Smooth muscle cell (in vitro differentiated cells): ENCODE results near the gene SLC43A3. TPM values are rescaled to one million over a fixed set of nuclear protein-coding genes. Genes with fewer than 3 reads are reported as not detected.

ENCODE experiments used
- DNase-seq: peaks from one replicate; lab custom pipeline; 2025; ENCODE audit not compliant: unreplicated experiment; lab: John Stamatoyannopoulos, UW
- H2AFZ ChIP-seq: fragments of 200-600 bp; sonication (generic); 2 replicates; pipeline ENCODE4 v1.6.0; 2016; ENCODE audit warnings: antibody characterized with exemption, low read depth, mild to moderate bottlenecking
- H3F3A ChIP-seq: fragments of 200-600 bp; sonication (generic); 2 replicates; pipeline ENCODE4 v1.6.0; 2017; ENCODE audit warnings: antibody characterized with exemption, low read depth
- H3K27ac ChIP-seq: fragments of 200-600 bp; sonication (generic); 2 replicates; pipeline ENCODE4 v1.5.1; 2016; ENCODE audit warnings: low read depth, mild to moderate bottlenecking
- H3K27me3 ChIP-seq: fragments of 200-600 bp; sonication (generic); 2 replicates; pipeline ENCODE4 v1.6.1; 2016; ENCODE audit warnings: low read depth, mild to moderate bottlenecking
- H3K36me3 ChIP-seq: fragments of 200-600 bp; sonication (generic); 2 replicates; pipeline ENCODE4 v1.5.1; 2016; ENCODE audit warnings: low read depth
- H3K4me1 ChIP-seq: fragments of 200-600 bp; sonication (generic); 2 replicates; pipeline ENCODE4 v1.5.1; 2016; ENCODE audit warnings: low read depth
- H3K4me2 ChIP-seq: fragments of 200-600 bp; sonication (generic); 2 replicates; pipeline ENCODE4 v1.6.0; 2016; ENCODE audit warnings: mild to moderate bottlenecking
- H3K4me3 ChIP-seq: fragments of 200-600 bp; sonication (generic); 2 replicates; pipeline ENCODE4 v1.5.1; 2016; ENCODE audit warnings: mild to moderate bottlenecking
- H3K79me2 ChIP-seq: fragments of 200-600 bp; sonication (generic); 2 replicates; pipeline ENCODE4 v1.6.0; 2016; ENCODE audit warnings: low read depth, mild to moderate bottlenecking
- H3K9ac ChIP-seq: fragments of 200-600 bp; sonication (generic); 2 replicates; pipeline ENCODE4 v1.6.0; 2016; ENCODE audit warnings: low read depth
- H3K9me3 ChIP-seq: fragments of 200-600 bp; sonication (generic); replicated peaks from 2 replicates; pipeline ENCODE4 v1.5.1; 2016; ENCODE audit warnings: low read depth
- H4K20me1 ChIP-seq: fragments of 200-600 bp; sonication (generic); 2 replicates; pipeline ENCODE4 v1.6.0; 2016; ENCODE audit warnings: low read depth
- WGBS: methylation state at CpG from one replicate; pipeline ENCODE4 v1.1.7; 2016; ENCODE audit warnings: low lambda C conversion rate; 5-methylcytosine and 5-hydroxymethylcytosine counted together
- polyA plus RNA-seq: library from polyadenylated mRNA; unstranded; fragments of >200 nt; fragmentation: Nextera tagmentation; extraction: Ambion mirVana; gene quantifications from 2 replicates; pipeline ENCODE4 v1.2.1, GENCODE V29; 2016
- total RNA-seq: library from RNA; depleted of rRNA; stranded (reverse); fragments of >200 nt; gene quantifications from 2 replicates; pipeline ENCODE4 v1.2.3, GENCODE V29; 2014
- TF ChIP-seq, protein P1 (sequence below): fragments of 200-600 bp; sonication (generic); IDR thresholded peaks from 2 replicates; pipeline ENCODE4 v1.5.1; 2017; ENCODE audit warnings: borderline replicate concordance, mild to moderate bottlenecking, antibody characterized with exemption; ENCODE audit not compliant: insufficient read depth, poor library complexity, severe bottlenecking

The SLC43A3 gene
- total and polyA plus RNA-seq, 2 experiments from 2014 or later, result 9.3 to 12.8 TPM

DNA sequence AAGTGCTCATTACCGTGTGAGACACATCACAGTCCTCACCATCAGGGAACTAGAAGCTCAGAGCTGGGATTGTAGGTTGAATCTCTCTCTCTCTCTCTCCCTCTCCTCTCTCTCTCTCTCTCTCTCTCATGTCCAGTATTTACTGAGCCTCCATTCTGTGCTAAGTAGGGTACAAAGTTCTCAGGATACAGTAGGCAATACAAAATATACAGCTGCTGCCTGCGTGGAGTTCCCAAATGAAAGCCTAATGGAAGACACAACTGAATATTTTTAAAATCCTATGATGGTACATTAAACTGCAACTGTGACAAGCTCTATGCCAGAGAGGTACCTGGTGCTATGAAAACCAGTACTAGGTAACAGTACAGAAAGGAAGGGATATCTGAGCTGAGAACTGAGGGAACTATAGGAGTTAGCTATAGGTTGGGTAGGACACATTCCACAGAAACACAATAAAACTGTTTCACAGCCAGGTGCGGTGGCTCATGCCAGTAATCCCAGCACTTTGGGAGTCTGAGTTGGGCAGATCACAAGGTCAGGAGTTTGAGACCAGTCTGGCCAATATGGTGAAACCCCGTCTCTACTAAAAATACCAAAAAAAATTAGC is 26.8 kb downstream of the SLC43A3 start:
- no peak overlapping the region for H3K4me2 ChIP-seq
- no peaks in the 10 kb centered on the region for H3K4me1 ChIP-seq
- no peaks in the 10 kb centered on the region for H4K20me1 ChIP-seq
- no peak overlapping the region for H2AFZ ChIP-seq
- H3K9me3 ChIP-seq, result no peaks in the 10 kb centered on the region
- TF ChIP-seq, protein P1, sequence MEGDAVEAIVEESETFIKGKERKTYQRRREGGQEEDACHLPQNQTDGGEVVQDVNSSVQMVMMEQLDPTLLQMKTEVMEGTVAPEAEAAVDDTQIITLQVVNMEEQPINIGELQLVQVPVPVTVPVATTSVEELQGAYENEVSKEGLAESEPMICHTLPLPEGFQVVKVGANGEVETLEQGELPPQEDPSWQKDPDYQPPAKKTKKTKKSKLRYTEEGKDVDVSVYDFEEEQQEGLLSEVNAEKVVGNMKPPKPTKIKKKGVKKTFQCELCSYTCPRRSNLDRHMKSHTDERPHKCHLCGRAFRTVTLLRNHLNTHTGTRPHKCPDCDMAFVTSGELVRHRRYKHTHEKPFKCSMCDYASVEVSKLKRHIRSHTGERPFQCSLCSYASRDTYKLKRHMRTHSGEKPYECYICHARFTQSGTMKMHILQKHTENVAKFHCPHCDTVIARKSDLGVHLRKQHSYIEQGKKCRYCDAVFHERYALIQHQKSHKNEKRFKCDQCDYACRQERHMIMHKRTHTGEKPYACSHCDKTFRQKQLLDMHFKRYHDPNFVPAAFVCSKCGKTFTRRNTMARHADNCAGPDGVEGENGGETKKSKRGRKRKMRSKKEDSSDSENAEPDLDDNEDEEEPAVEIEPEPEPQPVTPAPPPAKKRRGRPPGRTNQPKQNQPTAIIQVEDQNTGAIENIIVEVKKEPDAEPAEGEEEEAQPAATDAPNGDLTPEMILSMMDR, result no peak
- H3K36me3 ChIP-seq, result no peaks in the 10 kb centered on the region
- no peak overlapping the region for H3K4me3 ChIP-seq
- no peaks in the 10 kb centered on the region for H3F3A ChIP-seq
- 92% methylated on average over 4 of the region's 4 CpGs for WGBS
- H3K27ac ChIP-seq, result no peak overlapping the region
- peaks cover 35% of the 10 kb centered on the region for H3K27me3 ChIP-seq
- DNase-seq, result no peak
- H3K79me2 ChIP-seq, result no peaks in the 10 kb centered on the region
- no peak overlapping the region for H3K9ac ChIP-seq

DNA sequence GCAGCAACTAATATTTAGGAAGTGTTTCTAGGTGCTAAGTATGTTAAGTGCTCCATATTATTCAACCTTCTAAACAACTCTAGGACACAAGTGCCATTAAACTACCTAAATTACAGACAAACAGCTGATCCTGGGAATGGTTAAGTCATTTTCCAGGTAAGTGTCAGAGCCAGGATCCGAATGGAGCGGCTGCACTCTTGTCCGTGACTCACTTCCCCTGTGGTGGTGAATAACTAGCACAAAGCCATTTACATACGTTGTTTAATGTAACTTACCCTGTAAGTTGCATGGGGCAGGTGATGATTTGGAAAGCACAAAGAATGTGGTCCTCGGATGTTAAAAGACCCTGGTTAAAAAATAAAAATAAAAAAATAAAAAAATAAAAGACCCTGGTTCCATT is 27.7 kb downstream of the SLC43A3 start:
- H3K27me3 ChIP-seq, result peaks cover 44% of the 10 kb centered on the region

DNA sequence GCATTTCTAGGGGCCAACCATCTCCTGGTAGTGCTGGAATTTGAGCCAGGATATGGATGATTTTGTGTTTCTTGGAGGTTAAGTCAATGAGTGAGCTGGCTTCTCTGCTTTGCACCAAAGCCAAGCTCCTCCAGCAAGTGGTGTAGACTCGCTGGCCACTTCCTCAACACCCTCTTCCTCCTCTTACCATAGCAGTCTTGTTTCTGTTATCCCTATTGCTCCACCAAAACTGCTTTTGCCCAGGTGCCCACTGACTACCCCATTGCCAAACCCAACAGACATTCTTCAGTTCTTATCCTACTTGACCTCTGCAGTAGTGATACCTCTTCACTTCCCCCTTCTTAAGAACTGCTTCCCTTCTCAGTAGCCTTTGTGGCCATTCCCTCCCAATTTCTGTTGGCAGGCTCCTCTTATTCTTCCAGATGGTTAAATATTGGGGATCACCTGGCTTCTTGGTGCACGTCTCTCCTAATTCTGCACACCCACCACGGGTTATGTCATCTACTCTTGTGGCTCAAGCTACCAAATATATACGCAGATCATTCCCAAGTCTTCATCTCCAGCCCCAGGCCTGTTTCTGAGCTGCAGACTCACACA is 29.4 kb downstream of the SLC43A3 start:
- WGBS, result 89% methylated on average over 4 of the region's 4 CpGs
- TF ChIP-seq, protein P1, result no peak

More for the DNA sequence above, 27.7 kb downstream of the SLC43A3 start:
- H3K4me2 ChIP-seq, result no peak overlapping the region
- H3K4me3 ChIP-seq, result no peak overlapping the region
- 50% methylated on average over 5 of the region's 5 CpGs for WGBS
- no peaks in the 10 kb centered on the region for H3K9me3 ChIP-seq
- no peaks in the 10 kb centered on the region for H4K20me1 ChIP-seq
- no peaks in the 10 kb centered on the region for H3K36me3 ChIP-seq
- no peaks in the 10 kb centered on the region for H3F3A ChIP-seq
- TF ChIP-seq, protein P1, result no peak
- H3K27ac ChIP-seq, result no peak overlapping the region
- no peaks in the 10 kb centered on the region for H3K79me2 ChIP-seq
- no peak for DNase-seq
- no peak overlapping the region for H3K9ac ChIP-seq
- H2AFZ ChIP-seq, result no peak overlapping the region
- H3K4me1 ChIP-seq, result no peaks in the 10 kb centered on the region

DNA sequence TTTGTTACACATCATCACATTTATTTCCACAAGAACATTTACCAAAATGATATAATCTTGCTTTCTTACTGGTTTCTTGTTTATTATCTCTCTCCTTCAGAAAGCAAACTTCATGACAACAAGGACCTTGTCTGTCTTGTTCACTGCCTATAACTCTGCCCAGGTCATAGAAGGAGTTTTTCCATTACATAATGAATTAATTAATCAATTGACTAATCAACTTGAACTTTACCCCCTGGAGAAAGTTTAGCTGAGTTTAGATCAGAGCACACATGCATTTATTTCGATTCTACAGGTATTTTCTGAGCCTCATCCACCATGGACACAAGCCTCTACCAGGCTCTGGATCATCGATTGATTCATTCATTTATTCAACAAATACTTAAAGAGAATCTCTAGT is 30.2 kb downstream of the SLC43A3 start:
- H3K27me3 ChIP-seq, result peaks cover 55% of the 10 kb centered on the region
- H3K27ac ChIP-seq, result no peak overlapping the region
- no peaks in the 10 kb centered on the region for H4K20me1 ChIP-seq
- H3K9me3 ChIP-seq, result no peaks in the 10 kb centered on the region
- 64% methylated on average over 2 of the region's 2 CpGs for WGBS
- no peaks in the 10 kb centered on the region for H3F3A ChIP-seq
- no peak overlapping the region for H3K9ac ChIP-seq
- no peaks in the 10 kb centered on the region for H3K79me2 ChIP-seq
- H3K4me3 ChIP-seq, result no peak overlapping the region
- TF ChIP-seq, protein P1, result no peak
- no peak overlapping the region for H2AFZ ChIP-seq
- no peaks in the 10 kb centered on the region for H3K36me3 ChIP-seq
- no peaks in the 10 kb centered on the region for H3K4me1 ChIP-seq
- H3K4me2 ChIP-seq, result no peak overlapping the region
- no peak for DNase-seq

More for the DNA sequence above, 29.4 kb downstream of the SLC43A3 start:
- Histone ChIP-seq H3K27me3 (peaks cover 54% of the 10 kb centered on the region), H3K4me2 (no peak overlapping the region), H3K27ac (no peak overlapping the region), H3K9ac (no peak overlapping the region), H3F3A (no peaks in the 10 kb centered on the region), H3K79me2 (no peaks in the 10 kb centered on the region), H3K4me1 (no peaks in the 10 kb centered on the region), H3K4me3 (no peak overlapping the region), H3K9me3 (no peaks in the 10 kb centered on the region), H2AFZ (no peak overlapping the region), H4K20me1 (no peaks in the 10 kb centered on the region), H3K36me3 (no peaks in the 10 kb centered on the region)
- DNase-seq, result no peak
